HEK293T (cell line): ENCODE data around the gene HIPK1.

Experiments used
- BHLHE40 ChIP-seq: fragments of 450-650 bp; IDR thresholded peaks from 2 replicates; pipeline ENCODE4 v1.6.1; 2016; ENCODE audit warnings: mild to moderate bottlenecking, moderate library complexity, borderline replicate concordance
- ELF4 ChIP-seq: fragments of 450-650 bp; IDR thresholded peaks from 2 replicates; pipeline ENCODE4 v1.6.1; 2017; ENCODE audit warnings: antibody characterized with exemption
- FOXM1 ChIP-seq: fragments of 450-650 bp; IDR thresholded peaks from 2 replicates; pipeline ENCODE4 v1.6.1; 2017; ENCODE audit warnings: mild to moderate bottlenecking, borderline replicate concordance
- HDGF ChIP-seq: fragments of 450-650 bp; IDR thresholded peaks from 2 replicates; pipeline ENCODE4 v1.6.1; 2017; ENCODE audit warnings: antibody characterized with exemption, borderline replicate concordance
- L3MBTL2 ChIP-seq: fragments of 450-650 bp; conservative IDR thresholded peaks from 2 replicates; pipeline ENCODE4 v1.6.1; 2016; ENCODE audit warnings: mild to moderate bottlenecking
- LEF1 ChIP-seq: fragments of 450-650 bp; IDR thresholded peaks from 2 replicates; pipeline ENCODE4 v1.6.1; 2017; ENCODE audit warnings: mild to moderate bottlenecking, borderline replicate concordance
- NFRKB ChIP-seq: fragments of 450-650 bp; IDR thresholded peaks from 2 replicates; pipeline ENCODE4 v1.6.1; 2016; ENCODE audit warnings: mild to moderate bottlenecking, moderate library complexity
- SP1 ChIP-seq: fragments of 450-650 bp; IDR thresholded peaks from 2 replicates; pipeline ENCODE4 v1.6.1; 2017
- TARDBP ChIP-seq: fragments of 450-650 bp; IDR thresholded peaks from 2 replicates; pipeline ENCODE4 v1.6.1; 2016
- TF ChIP-seq, protein P1 (sequence below): fragments of 450-650 bp; IDR thresholded peaks from 2 replicates; pipeline ENCODE4 v1.6.1; 2016

- TF ChIP-seq BHLHE40: no peak
- no peak for TF ChIP-seq ELF4
- no peak for TF ChIP-seq LEF1
- no peak for TF ChIP-seq TARDBP
- TF ChIP-seq HDGF: no peak
- TF ChIP-seq SP1: no peak
- TF ChIP-seq FOXM1: no peak
- no peak for TF ChIP-seq NFRKB
- TF ChIP-seq, protein P1, sequence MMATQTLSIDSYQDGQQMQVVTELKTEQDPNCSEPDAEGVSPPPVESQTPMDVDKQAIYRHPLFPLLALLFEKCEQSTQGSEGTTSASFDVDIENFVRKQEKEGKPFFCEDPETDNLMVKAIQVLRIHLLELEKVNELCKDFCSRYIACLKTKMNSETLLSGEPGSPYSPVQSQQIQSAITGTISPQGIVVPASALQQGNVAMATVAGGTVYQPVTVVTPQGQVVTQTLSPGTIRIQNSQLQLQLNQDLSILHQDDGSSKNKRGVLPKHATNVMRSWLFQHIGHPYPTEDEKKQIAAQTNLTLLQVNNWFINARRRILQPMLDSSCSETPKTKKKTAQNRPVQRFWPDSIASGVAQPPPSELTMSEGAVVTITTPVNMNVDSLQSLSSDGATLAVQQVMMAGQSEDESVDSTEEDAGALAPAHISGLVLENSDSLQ: no peak
- no peak for TF ChIP-seq L3MBTL2
Observed at GRCh38 chr1:114009393-114009792, 80.3 kb downstream of the HIPK1 start.
